WI38 (cell line): ENCODE data around the gene MESP2.

Experiments
- H3K4me3 ChIP-seq: 2 replicates; pipeline ENCODE4 v1.5.1; 2011; ENCODE audit warnings: low read depth, mild to moderate bottlenecking, control low read depth, low read length
- TF ChIP-seq, protein P1 (sequence below): IDR thresholded peaks from 2 replicates; pipeline ENCODE4 v1.5.1; 2012; ENCODE audit warnings: low read depth, mild to moderate bottlenecking, control low read depth, low read length

MESP2 gene

DNA sequence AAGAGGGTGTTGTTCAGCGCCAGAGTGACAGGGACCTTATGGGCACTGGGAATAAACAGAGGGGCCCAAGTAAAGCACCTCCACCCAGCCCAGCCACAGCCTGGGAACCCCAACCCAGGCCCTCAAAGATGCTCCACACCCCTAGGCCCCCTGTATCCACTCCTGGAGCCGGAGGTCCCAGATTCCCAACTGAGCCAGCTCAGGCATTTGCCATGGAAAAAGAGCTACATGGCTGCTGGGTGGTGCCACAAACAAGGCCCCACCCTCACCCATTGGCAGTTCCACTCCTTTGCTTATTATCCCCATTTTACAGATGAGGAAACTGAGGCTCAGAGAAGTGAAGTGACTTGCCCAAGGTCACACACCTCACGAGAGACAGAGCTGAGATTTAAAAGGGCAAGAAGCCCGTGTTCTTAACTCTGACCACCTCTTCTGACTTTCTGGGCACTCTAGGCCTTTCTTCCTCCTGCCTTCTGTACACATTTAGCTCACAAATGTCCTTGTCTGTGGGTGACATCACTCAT lies 21.6 kb downstream of the MESP2 start:
- no peak overlapping the region for H3K4me3 ChIP-seq
- TF ChIP-seq, protein P1, sequence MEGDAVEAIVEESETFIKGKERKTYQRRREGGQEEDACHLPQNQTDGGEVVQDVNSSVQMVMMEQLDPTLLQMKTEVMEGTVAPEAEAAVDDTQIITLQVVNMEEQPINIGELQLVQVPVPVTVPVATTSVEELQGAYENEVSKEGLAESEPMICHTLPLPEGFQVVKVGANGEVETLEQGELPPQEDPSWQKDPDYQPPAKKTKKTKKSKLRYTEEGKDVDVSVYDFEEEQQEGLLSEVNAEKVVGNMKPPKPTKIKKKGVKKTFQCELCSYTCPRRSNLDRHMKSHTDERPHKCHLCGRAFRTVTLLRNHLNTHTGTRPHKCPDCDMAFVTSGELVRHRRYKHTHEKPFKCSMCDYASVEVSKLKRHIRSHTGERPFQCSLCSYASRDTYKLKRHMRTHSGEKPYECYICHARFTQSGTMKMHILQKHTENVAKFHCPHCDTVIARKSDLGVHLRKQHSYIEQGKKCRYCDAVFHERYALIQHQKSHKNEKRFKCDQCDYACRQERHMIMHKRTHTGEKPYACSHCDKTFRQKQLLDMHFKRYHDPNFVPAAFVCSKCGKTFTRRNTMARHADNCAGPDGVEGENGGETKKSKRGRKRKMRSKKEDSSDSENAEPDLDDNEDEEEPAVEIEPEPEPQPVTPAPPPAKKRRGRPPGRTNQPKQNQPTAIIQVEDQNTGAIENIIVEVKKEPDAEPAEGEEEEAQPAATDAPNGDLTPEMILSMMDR = no peak

DNA sequence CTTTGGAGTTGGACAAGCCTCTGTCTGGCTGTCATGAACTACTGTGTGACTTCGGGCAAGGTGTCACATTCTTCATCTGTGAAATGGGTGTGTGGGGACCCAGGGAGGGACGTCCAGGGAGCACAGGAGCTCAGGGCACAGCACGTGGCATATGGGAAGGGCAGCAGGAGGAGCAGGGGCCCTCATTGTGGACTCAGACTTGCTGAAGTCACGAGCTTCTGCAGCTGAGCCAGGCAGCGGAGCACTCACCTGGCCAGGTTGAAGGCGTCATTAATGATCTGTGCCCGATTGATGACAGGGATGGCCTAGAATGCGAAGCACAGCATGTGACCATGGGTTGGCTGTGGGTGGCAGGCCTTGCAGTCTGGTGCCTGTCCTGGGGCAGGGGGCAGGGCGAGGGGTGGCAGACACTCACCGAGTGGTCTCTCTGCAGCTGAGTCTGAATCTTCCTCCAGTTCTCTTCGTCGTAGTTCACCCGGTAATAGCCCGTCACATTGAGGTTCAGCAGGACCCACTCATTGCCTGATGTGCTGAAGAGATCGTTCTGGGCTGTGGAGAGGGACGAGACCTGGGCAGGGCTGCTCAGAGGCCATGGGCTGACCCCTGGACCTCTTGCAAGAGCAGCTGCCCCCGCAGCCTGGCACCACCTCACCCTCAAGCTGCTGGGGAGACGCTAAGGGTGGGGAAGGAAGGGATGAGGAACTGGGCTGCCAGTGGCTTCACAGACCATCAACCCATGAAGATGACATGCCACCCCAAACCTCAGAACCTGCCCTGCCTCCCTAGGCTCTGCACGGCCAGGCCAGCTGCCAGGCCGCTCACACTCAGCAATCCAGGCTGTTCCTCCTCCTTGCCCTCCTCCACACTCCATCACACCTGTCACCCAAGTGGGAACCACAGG lies 23.1 kb downstream of the MESP2 start:
- no peak overlapping the region for H3K4me3 ChIP-seq
- TF ChIP-seq, protein P1 = no peak

DNA sequence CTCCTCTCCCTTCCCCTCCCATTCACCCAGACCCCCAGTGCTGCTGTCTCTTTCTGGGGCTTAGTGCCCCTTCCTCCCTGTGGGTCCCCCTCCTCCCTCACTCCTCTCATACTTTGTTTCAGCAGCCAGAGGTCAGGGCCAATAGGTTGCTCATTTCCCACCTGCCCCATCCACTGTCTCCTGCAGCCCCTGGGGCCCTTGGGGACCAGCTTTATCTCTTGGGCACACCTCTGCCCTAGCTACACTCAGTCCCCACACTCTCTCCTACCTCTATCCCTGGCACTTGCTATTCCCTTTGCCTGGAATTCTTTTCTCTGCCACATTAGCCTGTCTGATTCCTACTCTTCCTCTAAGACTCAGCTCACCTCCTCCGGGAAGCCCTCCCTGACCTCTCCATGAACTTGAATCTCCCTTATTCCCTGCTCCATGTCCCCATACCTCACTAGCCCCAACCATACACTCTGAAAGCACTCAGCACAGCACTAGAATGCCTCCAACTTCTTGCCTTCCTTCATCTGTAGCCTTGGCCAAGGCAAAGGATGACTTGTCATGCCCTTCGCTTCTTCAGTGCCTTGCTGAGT lies 23.9 kb downstream of the MESP2 start:
- no peak overlapping the region for H3K4me3 ChIP-seq
- TF ChIP-seq, protein P1 = no peak

DNA sequence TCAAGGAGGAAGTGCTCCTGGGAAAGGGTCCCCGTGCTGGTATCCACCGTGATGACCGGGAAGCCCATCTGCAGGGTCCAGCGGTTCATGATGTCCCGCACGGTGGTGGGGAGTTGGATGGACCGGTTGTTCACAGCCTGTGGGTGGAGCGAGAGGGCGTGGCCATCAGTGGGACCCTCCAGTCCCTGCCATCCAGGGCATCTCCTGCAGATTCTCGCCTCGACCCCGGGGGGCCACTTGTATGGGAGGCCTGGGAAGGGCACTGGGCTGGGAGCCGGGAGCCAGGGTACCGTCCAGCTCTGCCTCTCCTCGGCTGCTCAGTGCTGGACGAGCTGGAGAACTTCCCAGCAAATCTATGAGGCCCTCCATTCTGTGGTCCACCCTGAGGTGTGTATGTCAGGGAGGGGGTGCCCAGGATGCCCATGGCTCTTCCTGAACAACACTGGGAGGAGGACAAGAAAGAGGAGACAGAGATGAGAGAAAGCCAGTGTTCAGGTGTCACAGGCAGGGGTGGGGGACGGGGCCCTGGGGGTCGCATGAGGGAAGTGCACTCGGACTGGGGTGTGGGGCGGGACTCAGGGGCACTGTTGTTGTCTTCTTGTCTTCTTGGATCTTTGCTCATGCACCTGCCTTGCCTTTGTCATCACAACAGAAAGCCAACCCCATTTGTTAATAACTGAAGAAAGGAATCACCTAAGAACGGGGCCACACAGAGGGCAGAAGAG lies 25.5 kb downstream of the MESP2 start:
- TF ChIP-seq, protein P1 = no peak
- H3K4me3 ChIP-seq = no peak overlapping the region

DNA sequence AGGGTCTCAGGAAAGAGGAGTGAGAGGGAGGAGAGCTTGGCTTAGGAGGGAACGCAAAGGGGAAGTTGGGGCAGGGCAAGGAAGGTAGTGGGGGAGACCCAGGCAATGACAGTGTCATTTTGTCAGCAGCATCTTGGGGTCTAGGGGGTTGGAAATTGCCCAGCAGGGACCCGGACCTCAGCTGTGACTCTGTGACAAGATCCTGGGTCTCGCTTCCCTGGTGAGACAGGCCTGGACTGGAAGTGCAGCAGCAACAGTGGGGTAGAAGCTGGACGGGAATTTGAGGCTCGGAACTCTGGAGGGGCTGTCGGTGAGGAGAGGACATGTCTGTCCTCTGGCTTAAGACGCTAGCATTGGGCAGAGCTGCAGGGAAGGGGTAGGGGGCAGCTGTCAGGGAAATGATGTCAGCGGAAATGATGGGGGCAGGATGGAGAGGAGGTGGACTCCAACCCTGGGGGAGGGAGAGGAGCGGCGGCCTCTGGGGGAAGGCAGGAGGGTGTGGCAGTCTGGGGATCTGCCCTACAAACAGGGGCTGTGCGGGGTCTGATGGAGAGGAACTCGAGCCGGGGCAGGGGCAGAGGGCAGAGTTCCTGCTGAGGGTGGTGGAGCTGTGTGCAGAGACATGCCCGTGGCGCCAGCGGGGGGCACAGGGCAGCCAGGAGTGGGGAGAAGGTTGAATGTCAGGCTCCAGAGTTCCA lies 26.2 kb downstream of the MESP2 start:
- TF ChIP-seq, protein P1 = no peak
- no peak overlapping the region for H3K4me3 ChIP-seq

DNA sequence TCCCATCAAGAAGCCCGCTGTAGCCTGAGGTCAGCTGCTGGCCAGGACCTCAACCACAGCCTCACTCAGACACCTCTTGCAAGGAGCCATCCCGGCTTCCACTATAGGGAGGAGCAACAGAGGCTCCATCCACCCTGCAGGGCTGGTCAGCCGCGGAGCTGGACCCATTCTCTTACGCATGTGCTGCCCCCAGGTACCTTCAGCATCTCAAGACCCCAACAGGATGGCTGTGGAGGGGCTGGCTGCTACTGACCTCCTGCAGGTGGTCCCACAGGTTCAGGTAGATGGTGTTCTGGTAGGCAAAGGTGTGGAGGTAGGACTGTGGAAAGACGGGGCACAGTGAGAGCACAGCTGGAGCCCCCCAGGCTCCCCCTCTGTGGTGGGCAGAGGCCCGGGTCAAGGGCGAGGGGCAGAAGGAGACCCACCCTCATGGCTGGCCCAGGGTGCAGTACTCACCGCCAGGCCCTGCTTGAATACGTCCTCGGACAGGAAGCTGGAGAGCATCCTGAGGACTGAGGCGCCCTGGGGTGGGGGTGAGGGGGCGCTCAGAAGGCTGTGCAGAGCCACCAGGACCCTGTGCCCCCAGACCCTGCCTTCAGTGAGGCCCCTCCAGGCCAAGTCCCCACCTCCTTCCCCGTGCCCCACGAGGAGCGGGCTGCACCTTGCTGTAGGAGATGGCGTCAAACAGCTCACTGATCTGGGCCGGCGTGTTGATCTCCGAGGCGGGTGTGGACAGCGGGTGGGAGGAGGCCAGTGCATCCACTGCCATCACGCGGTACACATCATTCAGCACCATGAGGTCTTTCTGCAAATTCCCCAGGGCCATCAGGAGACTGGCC lies 27.1 kb downstream of the MESP2 start:
- H3K4me3 ChIP-seq = no peak overlapping the region
- TF ChIP-seq, protein P1 = no peak
